Ishikawa (cell line): Measurements from ENCODE around the gene ZNF787.

Experiments used
- EP300 ChIP-seq: IDR thresholded peaks from 2 replicates; pipeline ENCODE4 v1.6.1; 2012; ENCODE audit warnings: borderline replicate concordance
- REST ChIP-seq: IDR thresholded peaks from 2 replicates; pipeline ENCODE4 v1.6.1; 2012; ENCODE audit warnings: low read depth, mild to moderate bottlenecking

- no peak for TF ChIP-seq REST
- no peak for TF ChIP-seq EP300
Observed at GRCh38 chr19:56133858-56134653, 13.0 kb upstream of the ZNF787 start.
